ENCODE results near the gene CFAP97D1.
A peak's percentile ranks its signal among the peaks of the same experiment; 100 is the strongest.

The CFAP97D1 gene

DNA sequence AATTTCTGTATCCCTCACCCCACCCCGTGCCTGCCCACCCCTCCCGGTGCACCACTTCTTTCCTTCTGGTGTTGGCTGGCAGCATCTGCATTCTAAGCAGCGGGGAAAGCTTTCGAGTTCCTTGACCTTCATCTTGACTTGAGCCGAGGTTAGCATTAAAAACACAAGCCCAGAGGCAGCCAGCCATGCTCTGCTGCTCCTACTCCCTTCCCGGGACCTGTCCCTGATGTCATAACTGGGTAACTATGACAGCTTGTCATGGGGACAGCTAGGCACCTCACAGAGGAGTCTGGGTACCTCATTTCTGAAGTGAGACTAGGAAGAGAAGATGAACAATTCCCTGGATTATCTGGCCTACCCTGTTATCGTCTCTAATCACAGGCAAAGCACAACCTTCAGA is at the start of gene CFAP97D1:
Gene CFAP97D1, plus strand, starts transcription at position 301 of the 400 bp plus-strand sequence. Its CDS starts 28 bp downstream, at position 329.
- DNase-seq: no peak

DNA sequence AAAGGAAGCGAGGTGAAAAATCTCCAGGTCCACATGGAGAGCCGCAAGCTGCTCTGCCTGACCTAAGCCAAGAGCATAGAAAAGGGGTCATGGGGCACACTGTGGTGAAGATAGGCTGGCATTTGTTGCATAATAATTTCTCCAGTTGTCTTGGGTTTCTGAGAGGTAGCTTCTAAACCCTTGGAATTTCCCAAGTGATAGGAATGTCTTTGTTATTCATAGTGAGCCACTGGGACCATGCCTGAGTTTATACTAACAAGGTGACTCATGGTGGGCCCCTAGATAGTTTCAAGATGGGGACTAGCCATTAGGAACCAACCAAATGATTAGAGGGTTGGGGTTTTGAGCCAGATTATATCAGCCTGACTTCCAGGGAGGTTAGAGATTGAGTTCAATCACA is 47.3 kb upstream of the CFAP97D1 start:
- DNase-seq: no peak

DNA sequence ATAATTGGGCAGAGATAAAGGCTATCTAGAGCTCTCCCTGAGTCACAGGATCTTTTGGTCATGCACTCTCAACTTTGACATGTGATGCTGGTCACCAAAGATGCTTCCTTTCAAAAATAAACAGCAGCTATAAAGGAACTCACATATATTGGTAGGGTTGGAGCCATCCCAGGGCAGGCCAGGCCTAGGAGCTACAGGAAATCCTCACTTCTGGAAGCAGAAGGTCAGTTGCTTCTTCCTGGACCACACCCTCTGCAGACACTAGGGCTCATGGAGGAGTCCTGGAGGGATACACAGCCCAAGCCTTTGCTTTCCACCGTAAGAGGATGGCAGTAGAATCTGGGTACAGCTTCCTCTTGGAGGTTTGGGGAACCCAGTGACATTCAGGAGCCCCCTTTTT is 46.3 kb upstream of the CFAP97D1 start:
- no peak for DNase-seq

DNA sequence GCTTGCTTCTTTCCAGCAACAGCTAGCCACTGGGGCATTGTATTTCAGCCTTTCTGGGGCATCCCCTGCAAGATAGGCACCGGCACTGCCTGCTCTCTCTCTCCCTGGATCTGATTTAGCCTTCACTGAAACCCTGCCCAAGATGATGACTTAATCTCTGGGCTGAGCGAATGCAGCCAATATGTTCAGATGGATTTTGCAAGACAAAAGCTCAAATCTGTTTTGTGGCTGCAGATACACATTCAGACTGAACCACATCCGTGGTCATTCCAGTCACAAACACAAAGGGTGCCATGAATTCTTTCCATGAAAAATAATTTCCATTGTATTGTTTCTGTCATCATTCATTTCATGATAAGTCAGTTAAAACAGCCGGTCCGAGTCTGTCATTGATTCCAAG is 45.9 kb upstream of the CFAP97D1 start:
- DNase-seq: no peak

DNA sequence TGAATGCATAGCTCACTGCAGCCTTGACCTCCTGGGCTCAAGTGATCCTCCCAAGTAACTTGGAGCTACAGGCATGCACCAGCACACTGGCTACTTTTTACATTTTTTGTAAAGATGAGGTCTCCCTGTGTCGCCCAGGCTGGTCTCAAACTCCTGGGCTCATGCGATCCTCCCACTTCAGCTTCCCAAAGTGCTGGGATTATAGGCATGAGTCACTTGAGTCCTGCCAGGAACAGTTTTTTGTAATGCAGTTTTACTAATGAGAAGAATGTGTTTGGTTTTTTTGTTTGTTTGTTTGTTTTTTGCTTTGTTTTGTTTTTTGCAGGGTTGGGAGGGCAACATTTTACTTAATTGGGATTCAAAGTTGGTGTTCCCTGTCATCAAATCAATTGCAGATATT is 43.8 kb upstream of the CFAP97D1 start:
- no peak for DNase-seq

DNA sequence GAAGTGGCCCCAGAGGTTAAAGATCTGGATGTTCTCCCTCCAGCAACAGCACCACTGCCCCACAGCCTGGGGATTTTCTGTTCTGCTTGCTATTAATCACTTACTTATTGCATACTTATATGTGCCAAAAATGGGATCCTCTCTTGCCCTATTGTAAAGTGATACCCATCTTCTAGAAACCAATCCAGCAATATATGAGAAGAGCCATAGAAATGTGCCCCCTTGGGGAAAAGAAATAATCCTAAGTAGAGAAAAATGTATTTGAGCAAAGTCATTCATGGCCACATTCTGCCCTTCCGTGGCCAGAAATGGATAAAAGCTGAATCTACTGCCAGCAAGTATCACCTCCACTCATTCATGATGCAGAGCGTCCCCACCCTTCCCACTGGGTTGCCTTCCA is 42.5 kb upstream of the CFAP97D1 start:
- no peak for DNase-seq

DNA sequence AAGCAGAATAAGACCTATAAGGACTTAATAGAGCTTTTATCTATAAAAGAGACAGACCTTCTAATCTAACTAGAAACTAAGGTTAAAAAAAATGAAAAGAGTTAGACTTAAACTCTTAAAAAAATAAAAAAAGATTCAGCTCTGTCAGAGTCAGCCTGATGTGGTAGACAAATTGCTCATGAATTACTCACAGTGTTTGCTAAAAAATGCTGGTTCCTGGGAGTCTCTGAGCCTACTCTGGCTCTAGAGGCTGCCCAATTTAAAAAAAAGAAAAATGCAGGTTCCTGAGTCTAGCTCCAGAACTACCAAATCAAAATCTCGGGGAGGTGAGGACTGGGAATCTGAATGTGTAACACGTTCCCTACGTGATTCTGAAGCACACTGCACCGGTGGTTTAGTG is 39.7 kb upstream of the CFAP97D1 start:
- DNase-seq: no peak

DNA sequence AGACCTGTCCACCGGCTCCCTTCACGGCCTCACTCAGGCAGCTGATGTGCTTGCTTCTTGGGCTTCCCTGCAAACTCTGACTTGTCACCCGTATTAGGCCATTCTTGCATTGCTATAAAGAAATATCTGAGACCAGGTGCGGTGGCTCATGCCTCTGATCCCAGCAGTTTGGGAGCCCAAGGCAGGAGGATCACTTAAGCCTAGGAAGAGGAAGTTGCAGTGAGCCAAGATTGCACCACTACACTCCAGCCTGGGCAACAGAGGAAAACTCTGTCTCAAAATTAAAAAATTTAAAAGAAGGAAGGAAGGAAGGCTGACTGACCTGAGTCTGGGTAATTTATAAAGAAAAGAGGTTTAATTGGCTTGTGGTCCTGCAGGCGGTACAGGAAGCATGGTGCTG is 38.6 kb upstream of the CFAP97D1 start:
- DNase-seq: no peak

DNA sequence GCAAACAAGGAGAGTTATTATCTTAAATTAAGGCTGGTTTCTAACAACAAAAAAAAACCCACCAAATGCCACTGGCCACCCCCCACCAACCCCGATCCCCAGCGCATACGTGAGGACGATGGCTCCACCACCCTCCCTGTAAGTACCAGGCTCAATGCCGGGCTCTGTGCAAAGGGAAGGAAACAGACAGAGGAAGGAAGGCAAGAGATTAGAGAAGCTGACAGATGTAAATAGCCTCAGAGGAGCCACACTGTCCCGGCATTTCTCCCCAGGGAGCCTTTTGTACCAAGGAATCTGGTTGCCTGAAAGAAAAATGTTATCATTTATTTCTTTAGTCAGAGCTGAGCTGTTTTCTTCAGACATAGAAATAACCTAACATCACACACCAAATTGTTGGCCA is 34.7 kb upstream of the CFAP97D1 start:
- DNase-seq: no peak

DNA sequence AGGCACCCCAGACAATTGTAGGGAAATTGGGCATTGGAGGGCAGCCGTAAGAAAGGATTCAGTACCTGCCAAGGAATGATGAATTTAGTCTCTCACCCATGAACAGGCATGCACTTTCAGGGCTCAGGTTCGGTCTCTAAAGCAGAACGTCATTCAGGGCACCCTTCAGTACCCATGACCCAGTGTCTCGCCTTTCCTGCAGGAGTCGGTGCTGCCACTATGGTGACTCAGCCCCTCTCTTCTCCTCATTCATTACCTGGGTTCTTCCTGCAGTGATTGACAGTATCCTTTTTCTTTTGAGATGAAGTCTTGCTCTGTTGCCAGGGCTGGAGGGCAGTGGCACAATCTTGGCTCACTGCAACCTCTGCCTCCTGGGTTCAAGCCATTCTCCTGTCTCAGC is 30.1 kb upstream of the CFAP97D1 start:
- no peak for DNase-seq

DNA sequence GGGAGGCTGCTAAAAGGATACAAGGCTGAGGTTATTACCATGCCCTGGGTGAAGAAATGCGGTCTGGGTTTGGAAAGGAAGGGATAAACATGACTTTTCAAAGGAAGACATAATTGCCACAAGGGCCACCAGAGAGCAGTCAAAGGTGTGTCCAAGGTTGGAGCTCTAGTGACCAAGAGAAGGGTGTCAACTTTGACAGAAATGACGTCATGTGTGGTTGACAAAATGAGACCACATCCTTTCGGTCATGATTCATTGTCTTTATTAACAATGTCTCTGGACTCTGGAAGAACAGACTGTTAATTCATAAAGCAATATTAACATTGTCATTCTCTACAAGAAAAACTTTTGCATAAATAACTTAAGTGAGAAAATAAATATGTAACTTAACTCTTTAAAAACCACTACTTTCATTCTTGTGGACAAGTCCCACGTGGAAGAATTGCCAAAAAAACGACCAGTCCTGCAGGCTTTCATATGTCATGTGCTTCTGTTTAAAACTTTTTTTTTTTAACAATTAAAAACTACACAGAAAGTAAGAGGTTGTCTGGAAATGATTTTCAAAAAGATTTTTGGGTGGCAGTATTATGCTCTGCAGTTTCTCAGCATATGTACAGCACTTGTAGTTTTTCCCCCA is 26.6 kb upstream of the CFAP97D1 start:
- DNase-seq: no peak

DNA sequence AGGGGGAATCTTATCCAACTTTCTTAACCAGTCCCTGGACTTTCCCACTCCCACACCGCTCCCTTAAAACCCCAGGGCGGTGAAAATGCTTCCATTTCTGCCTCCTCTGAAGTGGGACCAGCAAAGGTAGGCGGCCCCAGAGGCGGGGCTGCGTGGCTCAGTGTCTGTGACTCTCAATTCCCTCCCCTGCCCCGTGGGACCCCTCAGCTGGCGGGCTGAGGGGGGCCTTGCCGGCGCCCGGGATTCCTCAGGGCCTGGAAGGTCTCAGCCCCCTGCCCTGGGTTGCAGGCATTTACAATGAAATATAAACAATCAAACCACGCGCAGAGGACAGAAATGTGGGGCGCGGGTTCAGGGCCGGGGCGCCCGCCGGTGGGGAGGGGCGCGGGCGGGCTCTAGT is 25.3 kb upstream of the CFAP97D1 start:
- no peak for DNase-seq

DNA sequence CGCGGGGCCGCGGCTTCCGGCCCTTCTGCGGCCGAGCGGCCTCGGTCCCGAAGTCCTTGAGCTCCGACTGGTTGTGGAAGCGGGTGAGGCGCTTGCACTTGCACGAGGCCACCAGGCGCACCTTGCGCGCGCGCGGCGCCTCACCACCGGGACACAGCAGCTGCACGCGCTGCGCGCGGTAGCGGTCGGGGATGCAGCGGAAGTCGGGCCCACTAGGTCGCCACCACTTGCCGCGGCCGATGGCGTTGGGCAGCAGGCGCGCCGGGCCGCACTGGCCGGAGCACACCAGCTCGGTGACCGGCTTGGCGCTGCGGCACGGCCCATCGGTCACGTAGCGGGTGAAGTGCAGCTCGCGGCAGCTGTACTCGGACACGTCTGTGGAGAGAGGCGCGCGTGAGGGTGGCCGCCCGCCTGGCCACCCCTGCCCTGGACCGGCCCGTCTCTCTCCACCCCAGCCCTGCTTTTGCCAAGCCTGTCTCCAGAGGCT is 24.8 kb upstream of the CFAP97D1 start:
- DNase-seq: no peak

DNA sequence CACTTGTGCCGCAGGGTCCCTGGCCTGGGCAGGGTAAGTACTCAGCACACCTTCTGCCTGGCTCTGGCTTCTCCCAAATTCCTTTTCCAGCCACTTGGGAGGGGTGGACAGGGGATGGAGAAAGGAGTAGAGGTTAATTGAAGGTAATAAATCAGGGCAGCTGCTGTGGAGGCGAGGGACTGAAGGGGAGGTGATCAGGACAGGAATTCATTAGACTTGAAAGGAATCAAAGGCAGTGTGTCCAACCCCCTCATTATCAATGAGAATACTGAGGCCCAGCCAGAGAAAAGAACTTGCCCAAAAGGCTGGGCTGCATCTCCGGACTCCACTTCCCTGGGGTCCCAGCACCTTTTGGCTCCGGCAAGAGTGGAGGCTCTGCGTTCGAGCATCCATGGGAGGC is 24.0 kb upstream of the CFAP97D1 start:
- no peak for DNase-seq

DNA sequence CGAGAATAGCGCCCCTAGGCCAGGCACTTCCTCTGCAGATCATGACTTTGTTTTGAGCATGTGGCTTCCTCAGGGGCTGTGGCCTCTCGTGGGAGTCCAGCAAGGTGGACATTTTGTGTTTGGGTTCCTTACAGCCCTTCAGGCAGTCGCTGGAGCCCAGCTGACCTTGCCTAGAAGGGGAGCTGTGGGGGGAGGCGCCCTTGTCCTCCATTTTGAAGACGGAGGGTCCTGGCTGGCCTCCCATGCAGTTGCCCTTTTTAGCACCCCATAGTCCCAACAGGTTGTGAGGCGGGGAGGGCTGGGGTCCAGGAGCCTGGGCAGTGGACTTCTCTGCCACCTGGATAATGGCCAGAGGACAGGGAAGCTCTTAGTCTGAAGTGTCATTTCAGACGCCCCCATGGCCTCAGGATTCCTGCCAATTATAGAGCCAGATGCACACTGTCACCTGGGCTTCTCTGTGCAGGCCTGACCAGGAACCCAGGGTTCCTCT is 23.0 kb upstream of the CFAP97D1 start:
- DNase-seq: no peak

DNA sequence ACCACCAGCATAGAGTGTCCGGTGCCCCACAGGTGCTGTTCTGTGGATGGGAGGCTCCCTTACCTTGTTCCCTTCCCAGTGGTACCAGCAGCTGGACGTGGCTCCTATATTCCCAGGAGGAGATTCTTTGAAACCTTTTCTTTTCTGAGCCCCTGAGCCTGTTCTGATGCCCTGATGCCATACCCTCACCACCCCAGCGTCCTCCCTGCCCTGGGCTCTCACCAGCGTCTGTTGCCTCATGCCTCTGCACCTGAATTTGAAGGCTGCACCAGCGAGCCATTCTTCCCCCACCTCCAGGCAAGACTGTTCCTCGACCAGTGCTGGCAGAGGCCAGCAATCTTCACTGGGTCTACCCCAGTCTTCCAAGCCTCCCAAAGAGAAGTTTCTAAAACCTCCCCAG is 22.1 kb upstream of the CFAP97D1 start:
- no peak for DNase-seq

DNA sequence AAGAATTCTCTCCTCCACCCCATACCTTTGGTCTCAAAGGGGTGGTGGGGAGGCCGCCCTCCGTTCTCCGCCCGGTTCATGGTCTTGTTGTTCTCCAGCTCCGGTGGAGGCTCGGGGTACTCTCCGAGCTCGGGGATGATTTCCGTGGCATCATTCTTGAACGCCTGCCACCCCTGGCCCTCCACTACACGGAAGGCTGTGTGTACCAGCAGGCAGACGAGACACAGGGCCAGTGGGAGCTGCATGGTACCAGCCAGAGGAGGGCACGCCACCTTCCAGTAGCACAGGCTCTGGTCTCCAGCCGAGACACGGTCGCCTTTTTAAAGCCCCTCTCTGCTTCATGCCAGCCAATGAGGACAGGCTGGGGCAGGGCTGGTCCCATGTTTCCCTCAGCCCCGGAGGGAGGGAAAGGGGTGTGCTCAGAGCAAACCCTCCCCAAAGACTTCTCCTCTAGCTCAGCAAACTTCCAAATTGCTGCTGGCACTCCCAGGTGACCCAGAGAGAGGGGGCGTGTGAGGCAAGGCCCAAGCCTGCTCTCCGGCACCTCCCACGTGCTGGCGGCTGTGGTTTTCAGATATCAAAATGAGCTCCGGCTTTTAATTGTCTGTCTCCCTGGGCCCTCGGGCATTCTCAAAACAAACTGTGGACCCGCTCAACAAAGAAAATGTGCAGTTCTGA is 21.6 kb upstream of the CFAP97D1 start, which contains the start of gene SOST:
Gene SOST, minus strand, starts transcription at position 295 of the 678 bp plus-strand sequence. Its CDS starts 50 bp downstream, at position 245.
- DNase-seq: no peak

DNA sequence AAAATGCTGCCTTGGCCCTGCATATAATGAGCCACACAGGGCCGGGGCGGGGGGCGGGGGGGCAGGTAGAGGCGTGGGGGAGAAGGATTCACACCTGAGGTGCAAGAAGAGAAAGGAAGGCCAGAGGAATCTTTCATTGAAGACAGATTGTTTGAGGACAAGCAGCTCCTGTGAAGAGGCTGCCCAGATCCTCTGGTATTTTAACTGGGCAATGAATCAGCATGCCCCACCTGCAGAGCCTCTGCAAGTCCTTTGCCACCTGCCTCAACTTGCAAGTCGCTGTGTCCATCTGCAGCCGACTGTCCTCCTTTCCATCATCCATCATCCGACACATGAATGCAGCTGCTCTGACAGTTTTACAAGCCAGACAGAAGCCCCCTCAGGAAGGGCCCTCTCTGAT is 20.4 kb upstream of the CFAP97D1 start:
- no peak for DNase-seq

DNA sequence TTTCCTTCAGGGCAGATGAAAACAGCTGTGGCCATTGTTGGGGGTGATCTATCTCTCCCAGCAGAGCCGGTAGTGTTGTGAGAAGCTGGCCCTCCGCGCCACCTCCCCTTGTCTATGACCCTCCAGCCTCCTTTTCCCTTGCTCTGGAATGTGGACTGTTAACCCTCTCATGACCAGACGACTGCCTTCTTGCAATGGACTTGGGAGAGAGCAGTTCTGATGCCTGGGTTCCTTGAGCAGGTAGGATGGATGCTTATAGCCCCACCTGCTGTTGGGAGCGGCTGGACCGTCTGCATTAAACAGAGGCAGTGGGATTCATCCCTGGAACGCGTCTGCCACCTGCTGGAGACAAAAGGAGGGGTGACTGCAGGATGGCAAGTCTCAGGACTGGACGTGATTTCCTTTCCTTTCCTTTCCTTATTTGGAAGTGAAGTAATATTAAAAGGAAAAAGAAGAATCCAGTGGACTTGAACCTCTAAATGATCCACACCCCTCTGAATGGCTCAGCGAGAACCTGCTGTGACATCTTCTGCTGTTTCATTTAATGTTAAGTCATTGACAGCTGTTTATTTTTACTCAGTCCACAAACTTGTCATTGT is 19.9 kb upstream of the CFAP97D1 start:
- peak; percentile 41 for DNase-seq

DNA sequence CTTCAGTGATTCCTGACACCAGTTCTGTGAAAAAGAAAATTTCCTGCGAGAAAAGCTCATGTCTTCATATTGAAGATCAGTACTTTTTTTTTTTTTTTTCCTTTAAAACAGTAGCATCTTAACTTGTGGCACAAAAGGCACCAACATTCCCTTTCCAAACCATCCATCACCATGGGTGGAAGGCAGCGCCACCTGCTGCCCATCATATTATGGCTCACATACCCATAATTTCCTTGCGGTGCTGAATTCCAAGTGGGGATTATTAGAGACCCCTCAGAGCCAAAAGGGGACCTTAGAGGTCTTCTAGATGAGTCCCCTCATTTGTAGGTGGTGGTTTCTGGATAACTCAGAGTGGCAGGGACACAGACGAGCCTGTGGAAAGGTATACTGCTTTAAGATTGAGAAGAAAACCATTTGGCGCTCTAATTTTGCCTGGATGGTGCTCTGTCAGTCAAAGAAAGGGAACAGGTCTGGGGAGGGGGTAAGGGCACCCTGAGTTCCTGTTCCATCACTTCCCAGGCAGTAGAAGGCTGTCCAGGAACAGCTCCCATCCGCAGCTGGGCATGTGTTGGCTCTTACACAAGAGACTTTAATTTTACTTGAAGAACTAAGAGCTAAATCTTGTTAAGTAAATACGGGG is 13.7 kb upstream of the CFAP97D1 start:
- peak; percentile 6 for DNase-seq

DNA sequence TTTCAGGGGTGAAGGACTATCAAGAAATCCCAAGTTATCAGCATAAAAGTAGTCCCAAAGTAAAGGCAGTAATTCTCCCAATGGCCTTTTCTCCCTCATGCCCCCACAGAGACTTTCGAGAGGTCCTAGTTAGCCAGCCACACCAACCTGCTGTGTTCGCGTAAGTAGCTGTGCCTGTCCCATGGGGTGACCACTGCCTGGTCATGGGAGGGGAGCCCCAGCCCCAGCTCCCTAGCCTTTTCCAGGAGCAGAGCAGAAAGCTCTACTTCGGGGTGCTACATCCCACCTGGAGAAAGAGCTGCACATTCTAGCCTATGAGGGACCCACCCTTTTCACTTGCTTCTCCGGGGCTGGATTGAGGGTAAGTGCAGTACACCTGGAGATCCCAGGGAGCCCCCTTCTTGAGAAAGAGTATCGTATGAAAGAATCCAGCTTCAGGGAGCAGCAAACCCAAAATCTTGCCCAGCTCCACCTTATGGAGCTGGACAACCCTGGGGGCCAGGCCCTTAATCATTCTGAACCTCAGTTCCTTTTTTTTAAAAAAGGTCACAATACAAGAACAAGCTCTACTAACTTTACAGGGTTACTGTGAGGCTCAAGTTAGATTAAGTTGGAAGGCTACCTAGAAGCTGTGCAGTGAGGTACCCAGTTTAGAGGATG is 13.1 kb upstream of the CFAP97D1 start:
- no peak for DNase-seq

DNA sequence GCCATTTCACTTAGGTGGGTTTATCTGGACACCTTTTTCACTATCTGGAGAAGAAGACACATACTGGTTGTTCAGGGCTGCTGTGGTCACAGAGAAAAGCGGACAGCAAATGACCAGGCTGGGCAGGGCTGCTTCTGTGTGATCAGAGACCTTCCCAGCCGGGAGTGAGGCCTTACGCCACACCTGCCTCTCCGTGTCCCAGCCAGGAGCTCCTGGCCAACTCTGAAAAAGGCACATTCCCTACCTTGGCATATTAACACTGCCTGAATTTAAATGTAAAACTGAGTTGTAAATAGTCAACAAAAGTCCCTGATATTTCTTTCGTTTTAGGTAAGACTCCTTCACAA is 12.5 kb upstream of the CFAP97D1 start:
- DNase-seq: no peak

DNA sequence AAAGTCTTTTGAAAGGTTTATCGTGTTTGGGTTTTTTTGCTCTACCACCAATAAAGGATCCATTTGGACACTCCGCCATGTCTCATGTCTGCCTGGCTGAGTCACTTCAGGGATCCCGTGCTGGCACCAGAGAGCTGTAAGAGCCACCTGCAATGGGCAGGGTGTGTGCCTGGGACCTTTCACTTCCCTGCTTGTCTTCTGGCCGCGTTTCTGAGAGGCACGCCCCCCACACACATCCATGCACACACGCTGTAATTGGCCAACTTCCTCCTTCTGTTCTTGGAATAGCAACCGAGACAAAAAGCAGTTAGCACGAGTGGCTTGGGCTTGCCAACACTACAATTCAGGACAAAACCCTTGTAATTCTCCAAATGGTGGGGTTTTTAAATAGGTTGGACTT is 11.9 kb upstream of the CFAP97D1 start:
- DNase-seq: no peak

Measured in NCI-H510A (cell line).